GM23338 (cell line): Measurements from ENCODE around the gene DNAAF3. TPM values are rescaled to one million over a fixed set of nuclear protein-coding genes. Genes with fewer than 3 reads are reported as not detected.

Experiments used
- ATAC-seq: fragments of 200-7000 bp; cut with Tn5 transposase; 3 replicates; pipeline ENCODE4 v1.9.1; 2020
- DNase-seq: peaks from one replicate; pipeline ENCODE4 v3.0.0-alpha.2; 2015; ENCODE audit warnings: low spot score
- H2AFZ ChIP-seq: fragments of 200-600 bp; sonication (generic); 2 replicates; pipeline ENCODE4 v1.8.0; 2016; ENCODE audit warnings: antibody characterized with exemption, mild to moderate bottlenecking, moderate library complexity
- H3F3A ChIP-seq: fragments of 200-600 bp; sonication (generic); replicated peaks from 2 replicates; pipeline ENCODE4 v1.8.0; 2017; ENCODE audit warnings: antibody characterized with exemption, mixed run types, low read depth
- H3K27ac ChIP-seq: fragments of 200-600 bp; sonication (generic); 2 replicates; pipeline ENCODE4 v1.6.1; 2016; ENCODE audit warnings: low read depth
- H3K27me3 ChIP-seq: fragments of 200-600 bp; sonication (generic); 2 replicates; pipeline ENCODE4 v1.8.0; 2016; ENCODE audit warnings: mild to moderate bottlenecking, mixed run types, moderate library complexity; ENCODE audit not compliant: insufficient read depth
- H3K36me3 ChIP-seq: fragments of 200-600 bp; sonication (generic); 2 replicates; pipeline ENCODE4 v1.8.0; 2016; ENCODE audit warnings: mild to moderate bottlenecking; ENCODE audit not compliant: insufficient read depth
- H3K4me1 ChIP-seq: fragments of 200-600 bp; sonication (generic); 2 replicates; pipeline ENCODE4 v1.8.0; 2016; ENCODE audit warnings: mild to moderate bottlenecking, moderate library complexity; ENCODE audit not compliant: insufficient read depth
- H3K4me2 ChIP-seq: fragments of 200-600 bp; sonication (generic); 2 replicates; pipeline ENCODE4 v1.7.1; 2017; ENCODE audit warnings: mixed run types
- H3K4me3 ChIP-seq: fragments of 200-600 bp; sonication (generic); 2 replicates; pipeline ENCODE4 v1.6.1; 2016; ENCODE audit warnings: mixed run types
- H3K79me2 ChIP-seq: fragments of 200-600 bp; sonication (generic); replicated peaks from 2 replicates; pipeline ENCODE4 v1.8.0; 2017; ENCODE audit warnings: mild to moderate bottlenecking; ENCODE audit not compliant: insufficient read depth
- H3K9me2 ChIP-seq: fragments of 200-600 bp; sonication (generic); 2 replicates; pipeline ENCODE4 v1.8.0; 2017; ENCODE audit not compliant: insufficient read depth
- H4K20me1 ChIP-seq: fragments of 200-600 bp; sonication (generic); replicated peaks from 2 replicates; pipeline ENCODE4 v1.8.0; 2017; ENCODE audit warnings: mild to moderate bottlenecking; ENCODE audit not compliant: insufficient read depth
- H3K27ac Mint-ChIP-seq: 2 replicates; pipeline ENCODE4 v1.8.0; 2020; ENCODE audit warnings: inconsistent platforms, mild to moderate bottlenecking, moderate library complexity, mixed read lengths
- H3K27me3 Mint-ChIP-seq: 3 replicates; pipeline ENCODE4 v1.8.0; 2022; ENCODE audit warnings: low read depth, mild to moderate bottlenecking, moderate library complexity, mixed read lengths, inconsistent platforms; ENCODE audit not compliant: insufficient read depth, poor library complexity
- H3K36me3 Mint-ChIP-seq: 3 replicates; pipeline ENCODE4 v1.8.0; 2021; ENCODE audit warnings: low read depth, mild to moderate bottlenecking, inconsistent platforms, moderate library complexity, mixed read lengths
- H3K4me1 Mint-ChIP-seq: 3 replicates; pipeline ENCODE4 v1.8.0; 2020; ENCODE audit warnings: mild to moderate bottlenecking, inconsistent platforms, mixed read lengths
- H3K4me3 Mint-ChIP-seq: 3 replicates; pipeline ENCODE4 v1.8.0; 2021; ENCODE audit warnings: moderate library complexity, mild to moderate bottlenecking, inconsistent platforms, mixed read lengths
- H3K9me3 Mint-ChIP-seq: 3 replicates; pipeline ENCODE4 v1.8.0; 2020; ENCODE audit warnings: moderate library complexity, mild to moderate bottlenecking, inconsistent platforms, mixed read lengths
- CREB1 ChIP-seq: fragments of 250-450 bp; sonication (Bioruptor Pico); IDR thresholded peaks from 2 replicates; pipeline ENCODE4 v1.5.0; 2020; ENCODE audit warnings: low read depth, mild to moderate bottlenecking, moderate library complexity
- EZH2 ChIP-seq: fragments of 200-600 bp; sonication (generic); IDR thresholded peaks from one replicate; pipeline ENCODE4 v1.8.0; 2017; ENCODE audit warnings: antibody characterized with exemption, mild to moderate bottlenecking, low read depth; ENCODE audit not compliant: unreplicated experiment
- EZH2phosphoT487 ChIP-seq: fragments of 200-600 bp; sonication (generic); IDR thresholded peaks from one replicate; pipeline ENCODE4 v1.8.1; 2018; ENCODE audit warnings: antibody characterized with exemption; ENCODE audit not compliant: unreplicated experiment
- JUNB ChIP-seq: IDR thresholded peaks from one replicate; pipeline ENCODE4 v1.6.1; 2016; ENCODE audit warnings: antibody characterized with exemption; ENCODE audit not compliant: unreplicated experiment
- POLR2AphosphoS5 ChIP-seq: IDR thresholded peaks from 2 replicates; pipeline ENCODE4 v1.6.1; 2016; ENCODE audit warnings: antibody characterized with exemption, low read depth
- STAT1 ChIP-seq: IDR thresholded peaks from one replicate; pipeline ENCODE4 v1.6.1; 2016; ENCODE audit warnings: antibody characterized with exemption; ENCODE audit not compliant: unreplicated experiment
- ZNF114 ChIP-seq: fragments of 250-450 bp; sonication (Bioruptor Pico); IDR thresholded peaks from 2 replicates; pipeline ENCODE4 v1.5.0; 2020; ENCODE audit warnings: mild to moderate bottlenecking, moderate library complexity
- ZNF331 ChIP-seq: fragments of 250-450 bp; sonication (Bioruptor Pico); IDR thresholded peaks from 2 replicates; pipeline ENCODE4 v1.5.0; 2020; ENCODE audit warnings: low read depth, mild to moderate bottlenecking, moderate library complexity
- polyA plus RNA-seq: library from polyadenylated mRNA; unstranded; fragments of >200 nt; fragmentation: Nextera tagmentation; extraction: Ambion mirVana; gene quantifications from 2 replicates; pipeline ENCODE4 v1.2.1, GENCODE V29; 2016
- total RNA-seq: library from RNA; depleted of rRNA; stranded (reverse); fragments of >200 nt; shearing (Covaris generic); gene quantifications from 2 replicates; pipeline ENCODE4 v1.2.3, GENCODE V29; 2014
- TF ChIP-seq, protein P1 (sequence below), 2 experiments: fragments of 200-600 bp in 1 of 2; sonication (generic) in 1 of 2; conservative IDR thresholded peaks; 2 replicates each; pipeline versions ENCODE4 v1.5.1 to v1.6.1; 2016 to 2017; ENCODE audit warnings: antibody characterized with exemption in 2 of 2, low read depth in 2 of 2, mild to moderate bottlenecking in 2 of 2, moderate library complexity in 1 of 2
- TF ChIP-seq, protein P2 (sequence below): fragments of 250-450 bp; sonication (Bioruptor Pico); IDR thresholded peaks from 2 replicates; pipeline ENCODE4 v1.5.0; 2020; ENCODE audit warnings: mild to moderate bottlenecking, moderate library complexity
- TF ChIP-seq, protein P3 (sequence below): IDR thresholded peaks from one replicate; pipeline ENCODE4 v1.6.1; 2018; ENCODE audit warnings: antibody characterized with exemption; ENCODE audit not compliant: unreplicated experiment

DNAAF3 gene
- total and polyA plus RNA-seq, 2 experiments from 2014 or later: 8.5 to 9.0 TPM

DNA sequence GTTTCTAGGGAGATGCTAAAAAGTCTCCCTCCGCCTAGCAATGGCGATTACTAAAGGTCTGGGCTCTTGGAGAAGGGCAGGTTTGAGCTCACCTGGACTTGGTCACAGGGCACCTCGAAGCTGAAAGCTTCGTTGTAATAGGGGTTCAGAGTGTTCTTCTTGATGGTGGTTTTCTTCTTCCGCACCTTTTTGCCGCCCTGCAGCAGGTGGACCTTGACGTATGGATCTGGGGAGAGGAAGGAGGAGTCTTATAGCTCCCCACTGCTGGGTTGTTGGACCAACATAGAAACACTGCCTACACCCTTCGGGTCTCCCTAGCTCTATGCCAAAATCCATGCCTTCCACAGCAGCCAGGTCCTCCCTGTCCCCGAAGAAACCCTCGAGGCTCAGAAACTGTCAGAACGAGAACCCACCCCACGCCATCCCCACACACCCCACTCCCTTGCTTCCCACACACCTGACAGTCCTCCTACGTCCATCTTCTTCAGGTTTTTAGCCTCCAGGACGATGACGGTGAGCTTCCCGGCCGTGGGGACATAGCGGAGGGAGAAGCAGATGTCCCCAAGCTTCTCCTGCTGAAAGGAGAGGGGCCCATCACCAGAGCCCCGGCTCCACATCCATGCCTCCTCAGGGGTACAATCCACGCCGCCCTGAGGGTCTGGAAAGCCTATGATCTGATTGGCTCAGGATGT is 8.2 kb upstream of the DNAAF3 start (continued):
- TF ChIP-seq, protein P1, sequence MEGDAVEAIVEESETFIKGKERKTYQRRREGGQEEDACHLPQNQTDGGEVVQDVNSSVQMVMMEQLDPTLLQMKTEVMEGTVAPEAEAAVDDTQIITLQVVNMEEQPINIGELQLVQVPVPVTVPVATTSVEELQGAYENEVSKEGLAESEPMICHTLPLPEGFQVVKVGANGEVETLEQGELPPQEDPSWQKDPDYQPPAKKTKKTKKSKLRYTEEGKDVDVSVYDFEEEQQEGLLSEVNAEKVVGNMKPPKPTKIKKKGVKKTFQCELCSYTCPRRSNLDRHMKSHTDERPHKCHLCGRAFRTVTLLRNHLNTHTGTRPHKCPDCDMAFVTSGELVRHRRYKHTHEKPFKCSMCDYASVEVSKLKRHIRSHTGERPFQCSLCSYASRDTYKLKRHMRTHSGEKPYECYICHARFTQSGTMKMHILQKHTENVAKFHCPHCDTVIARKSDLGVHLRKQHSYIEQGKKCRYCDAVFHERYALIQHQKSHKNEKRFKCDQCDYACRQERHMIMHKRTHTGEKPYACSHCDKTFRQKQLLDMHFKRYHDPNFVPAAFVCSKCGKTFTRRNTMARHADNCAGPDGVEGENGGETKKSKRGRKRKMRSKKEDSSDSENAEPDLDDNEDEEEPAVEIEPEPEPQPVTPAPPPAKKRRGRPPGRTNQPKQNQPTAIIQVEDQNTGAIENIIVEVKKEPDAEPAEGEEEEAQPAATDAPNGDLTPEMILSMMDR (conservative IDR thresholded peaks at IDR 0.05; ENCODE audit: low read depth in 2 of 2): no peak
- TF ChIP-seq EZH2phosphoT487: no peak
- TF ChIP-seq CREB1: no peak
- no peak for TF ChIP-seq ZNF331
- no peak for TF ChIP-seq JUNB
- no peak for TF ChIP-seq STAT1

DNA sequence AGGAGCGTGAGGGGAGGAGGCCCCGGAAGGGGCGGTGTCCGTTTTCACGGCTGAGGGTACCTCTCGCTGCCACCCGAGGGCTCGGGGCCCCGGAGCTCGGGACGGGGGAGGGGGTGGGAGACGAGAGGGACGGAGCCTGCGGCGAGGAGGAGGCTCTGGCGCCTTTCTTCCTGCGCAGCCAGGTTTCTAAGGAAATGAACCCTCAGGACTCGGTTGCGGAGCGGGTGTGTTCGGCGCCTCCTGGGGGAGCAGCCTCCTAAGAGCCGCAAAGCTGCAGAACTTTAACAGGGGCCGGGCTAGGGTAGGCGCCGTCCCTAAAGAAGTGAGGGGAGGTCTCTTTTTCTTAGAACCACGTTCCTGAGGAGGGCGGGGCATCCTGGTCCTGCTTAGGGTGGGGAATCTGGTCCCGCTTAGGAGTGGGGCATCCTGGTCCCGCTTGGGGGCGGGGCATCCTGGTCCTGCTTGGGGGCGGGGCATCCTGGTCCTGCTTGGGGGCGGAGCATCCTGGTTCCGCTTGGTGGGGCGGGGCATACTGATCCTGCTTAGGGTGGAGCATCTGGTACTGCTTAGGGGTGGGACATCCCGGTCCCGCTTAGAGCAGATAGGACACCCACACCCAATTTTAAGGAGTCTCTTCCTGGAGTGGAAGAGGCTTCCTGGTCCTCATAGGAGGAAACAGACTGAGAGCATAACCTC is 7.4 kb upstream of the DNAAF3 start:
- H3K4me1 Mint-ChIP-seq: peaks cover 27% of the 10 kb centered on the region
- Histone ChIP-seq H3K9me2 (0 out of 2 replicates have a peak, but pooled peaks cover 3% of the 10 kb centered on the region), H4K20me1 (no peaks in the 10 kb centered on the region), H3K4me1 (peaks cover 9% of the 10 kb centered on the region; the same call in 1 of the 2 replicates), H3F3A (peaks cover 12% of the 10 kb centered on the region; the same call in 1 of the 2 replicates), H3K27ac (no peak overlapping the region), H2AFZ (peak overlapping the region; percentile 97), H3K36me3 (no peaks in the 10 kb centered on the region), H3K27me3 (peaks cover 71% of the 10 kb centered on the region), H3K79me2 (no peaks in the 10 kb centered on the region), H3K4me3 (peak overlapping the region; percentile 85), H3K4me2 (peak overlapping the region; percentile 96)
- no peak overlapping the region for H3K27ac Mint-ChIP-seq
- DNase-seq (peak; percentile 93), ATAC-seq (peak; percentile 69)
- no peaks in the 10 kb centered on the region; the same call in 2 of the 3 replicates for H3K36me3 Mint-ChIP-seq
- peaks cover 38% of the 10 kb centered on the region for H3K27me3 Mint-ChIP-seq
- H3K9me3 Mint-ChIP-seq: peaks cover 10% of the 10 kb centered on the region; the same call in 2 of the 3 replicates
- H3K4me3 Mint-ChIP-seq: peak overlapping the region; percentile 77
- TF ChIP-seq, protein P2, sequence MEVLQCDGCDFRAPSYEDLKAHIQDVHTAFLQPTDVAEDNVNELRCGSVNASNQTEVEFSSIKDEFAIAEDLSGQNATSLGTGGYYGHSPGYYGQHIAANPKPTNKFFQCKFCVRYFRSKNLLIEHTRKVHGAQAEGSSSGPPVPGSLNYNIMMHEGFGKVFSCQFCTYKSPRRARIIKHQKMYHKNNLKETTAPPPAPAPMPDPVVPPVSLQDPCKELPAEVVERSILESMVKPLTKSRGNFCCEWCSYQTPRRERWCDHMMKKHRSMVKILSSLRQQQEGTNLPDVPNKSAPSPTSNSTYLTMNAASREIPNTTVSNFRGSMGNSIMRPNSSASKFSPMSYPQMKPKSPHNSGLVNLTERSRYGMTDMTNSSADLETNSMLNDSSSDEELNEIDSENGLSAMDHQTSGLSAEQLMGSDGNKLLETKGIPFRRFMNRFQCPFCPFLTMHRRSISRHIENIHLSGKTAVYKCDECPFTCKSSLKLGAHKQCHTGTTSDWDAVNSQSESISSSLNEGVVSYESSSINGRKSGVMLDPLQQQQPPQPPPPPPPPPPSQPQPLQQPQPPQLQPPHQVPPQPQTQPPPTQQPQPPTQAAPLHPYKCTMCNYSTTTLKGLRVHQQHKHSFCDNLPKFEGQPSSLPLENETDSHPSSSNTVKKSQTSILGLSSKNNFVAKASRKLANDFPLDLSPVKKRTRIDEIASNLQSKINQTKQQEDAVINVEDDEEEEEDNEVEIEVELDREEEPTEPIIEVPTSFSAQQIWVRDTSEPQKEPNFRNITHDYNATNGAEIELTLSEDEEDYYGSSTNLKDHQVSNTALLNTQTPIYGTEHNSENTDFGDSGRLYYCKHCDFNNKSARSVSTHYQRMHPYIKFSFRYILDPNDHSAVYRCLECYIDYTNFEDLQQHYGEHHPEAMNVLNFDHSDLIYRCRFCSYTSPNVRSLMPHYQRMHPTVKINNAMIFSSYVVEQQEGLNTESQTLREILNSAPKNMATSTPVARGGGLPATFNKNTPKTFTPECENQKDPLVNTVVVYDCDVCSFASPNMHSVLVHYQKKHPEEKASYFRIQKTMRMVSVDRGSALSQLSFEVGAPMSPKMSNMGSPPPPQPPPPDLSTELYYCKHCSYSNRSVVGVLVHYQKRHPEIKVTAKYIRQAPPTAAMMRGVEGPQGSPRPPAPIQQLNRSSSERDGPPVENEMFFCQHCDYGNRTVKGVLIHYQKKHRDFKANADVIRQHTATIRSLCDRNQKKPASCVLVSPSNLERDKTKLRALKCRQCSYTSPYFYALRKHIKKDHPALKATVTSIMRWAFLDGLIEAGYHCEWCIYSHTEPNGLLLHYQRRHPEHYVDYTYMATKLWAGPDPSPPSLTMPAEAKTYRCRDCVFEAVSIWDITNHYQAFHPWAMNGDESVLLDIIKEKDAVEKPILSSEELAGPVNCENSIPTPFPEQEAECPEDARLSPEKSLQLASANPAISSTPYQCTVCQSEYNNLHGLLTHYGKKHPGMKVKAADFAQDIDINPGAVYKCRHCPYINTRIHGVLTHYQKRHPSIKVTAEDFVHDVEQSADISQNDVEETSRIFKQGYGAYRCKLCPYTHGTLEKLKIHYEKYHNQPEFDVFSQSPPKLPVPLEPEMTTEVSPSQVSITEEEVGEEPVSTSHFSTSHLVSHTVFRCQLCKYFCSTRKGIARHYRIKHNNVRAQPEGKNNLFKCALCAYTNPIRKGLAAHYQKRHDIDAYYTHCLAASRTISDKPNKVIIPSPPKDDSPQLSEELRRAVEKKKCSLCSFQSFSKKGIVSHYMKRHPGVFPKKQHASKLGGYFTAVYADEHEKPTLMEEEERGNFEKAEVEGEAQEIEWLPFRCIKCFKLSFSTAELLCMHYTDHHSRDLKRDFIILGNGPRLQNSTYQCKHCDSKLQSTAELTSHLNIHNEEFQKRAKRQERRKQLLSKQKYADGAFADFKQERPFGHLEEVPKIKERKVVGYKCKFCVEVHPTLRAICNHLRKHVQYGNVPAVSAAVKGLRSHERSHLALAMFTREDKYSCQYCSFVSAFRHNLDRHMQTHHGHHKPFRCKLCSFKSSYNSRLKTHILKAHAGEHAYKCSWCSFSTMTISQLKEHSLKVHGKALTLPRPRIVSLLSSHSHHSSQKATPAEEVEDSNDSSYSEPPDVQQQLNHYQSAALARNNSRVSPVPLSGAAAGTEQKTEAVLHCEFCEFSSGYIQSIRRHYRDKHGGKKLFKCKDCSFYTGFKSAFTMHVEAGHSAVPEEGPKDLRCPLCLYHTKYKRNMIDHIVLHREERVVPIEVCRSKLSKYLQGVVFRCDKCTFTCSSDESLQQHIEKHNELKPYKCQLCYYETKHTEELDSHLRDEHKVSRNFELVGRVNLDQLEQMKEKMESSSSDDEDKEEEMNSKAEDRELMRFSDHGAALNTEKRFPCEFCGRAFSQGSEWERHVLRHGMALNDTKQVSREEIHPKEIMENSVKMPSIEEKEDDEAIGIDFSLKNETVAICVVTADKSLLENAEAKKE (CRISPR knock-in tag): no peak
- TF ChIP-seq EZH2 (no peak), ZNF331 (no peak), POLR2AphosphoS5 (no peak), EZH2phosphoT487 (no peak), ZNF114 (CRISPR knock-in tag) (no peak)
- TF ChIP-seq, protein P3, sequence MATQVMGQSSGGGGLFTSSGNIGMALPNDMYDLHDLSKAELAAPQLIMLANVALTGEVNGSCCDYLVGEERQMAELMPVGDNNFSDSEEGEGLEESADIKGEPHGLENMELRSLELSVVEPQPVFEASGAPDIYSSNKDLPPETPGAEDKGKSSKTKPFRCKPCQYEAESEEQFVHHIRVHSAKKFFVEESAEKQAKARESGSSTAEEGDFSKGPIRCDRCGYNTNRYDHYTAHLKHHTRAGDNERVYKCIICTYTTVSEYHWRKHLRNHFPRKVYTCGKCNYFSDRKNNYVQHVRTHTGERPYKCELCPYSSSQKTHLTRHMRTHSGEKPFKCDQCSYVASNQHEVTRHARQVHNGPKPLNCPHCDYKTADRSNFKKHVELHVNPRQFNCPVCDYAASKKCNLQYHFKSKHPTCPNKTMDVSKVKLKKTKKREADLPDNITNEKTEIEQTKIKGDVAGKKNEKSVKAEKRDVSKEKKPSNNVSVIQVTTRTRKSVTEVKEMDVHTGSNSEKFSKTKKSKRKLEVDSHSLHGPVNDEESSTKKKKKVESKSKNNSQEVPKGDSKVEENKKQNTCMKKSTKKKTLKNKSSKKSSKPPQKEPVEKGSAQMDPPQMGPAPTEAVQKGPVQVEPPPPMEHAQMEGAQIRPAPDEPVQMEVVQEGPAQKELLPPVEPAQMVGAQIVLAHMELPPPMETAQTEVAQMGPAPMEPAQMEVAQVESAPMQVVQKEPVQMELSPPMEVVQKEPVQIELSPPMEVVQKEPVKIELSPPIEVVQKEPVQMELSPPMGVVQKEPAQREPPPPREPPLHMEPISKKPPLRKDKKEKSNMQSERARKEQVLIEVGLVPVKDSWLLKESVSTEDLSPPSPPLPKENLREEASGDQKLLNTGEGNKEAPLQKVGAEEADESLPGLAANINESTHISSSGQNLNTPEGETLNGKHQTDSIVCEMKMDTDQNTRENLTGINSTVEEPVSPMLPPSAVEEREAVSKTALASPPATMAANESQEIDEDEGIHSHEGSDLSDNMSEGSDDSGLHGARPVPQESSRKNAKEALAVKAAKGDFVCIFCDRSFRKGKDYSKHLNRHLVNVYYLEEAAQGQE: no peak
